GM12874 (cell line): ENCODE results near the gene KISS1.

Experiments used
- CTCF ChIP-seq: IDR thresholded peaks from 2 replicates; pipeline ENCODE4 v1.5.1; 2011; ENCODE audit warnings: low read depth, mild to moderate bottlenecking, control low read depth, low read length, moderate library complexity; ENCODE audit not compliant: insufficient read depth

KISS1 gene

GRCh38 chr1:204150702-204151551 lies 45.4 kb downstream of the KISS1 start:
- TF ChIP-seq CTCF: no peak

GRCh38 chr1:204149635-204150565 lies 46.4 kb downstream of the KISS1 start:
- no peak for TF ChIP-seq CTCF

GRCh38 chr1:204149107-204149506 lies 47.2 kb downstream of the KISS1 start:
- no peak for TF ChIP-seq CTCF

GRCh38 chr1:204147406-204148383 lies 48.6 kb downstream of the KISS1 start:
- TF ChIP-seq CTCF: no peak

GRCh38 chr1:204146965-204147364 lies 49.3 kb downstream of the KISS1 start:
- TF ChIP-seq CTCF: no peak

- TF ChIP-seq CTCF: no peak
Observed at GRCh38 chr1:204146309-204146708, 50.0 kb downstream of the KISS1 start.
